Heart right ventricle (tissue), 16 donors: ENCODE data around the gene PCSK2. TPM values are rescaled to one million over a fixed set of nuclear protein-coding genes. Genes with fewer than 3 reads are reported as not detected.

Source experiments
- ATAC-seq, 8 donors: fragments of 200-7000 bp; cut with Tn5 transposase; one replicate each; pipeline ENCODE4 v1.9.1; 2020; ENCODE audit warnings: mild to moderate bottlenecking in 8 of 8, moderate library complexity in 8 of 8, moderate number of reproducible peaks in 1 of 8
- DNase-seq, 2 donors: peaks; one replicate each; pipeline ENCODE4 v3.0.0-alpha.2; 2020
- H3K27ac ChIP-seq, 10 donors: fragments of 200-600 bp; sonication (generic) in 2 of 10; one replicate each; pipeline versions ENCODE4 v1.5.0 to v1.8.0; 2020 to 2022; ENCODE audit warnings: mild to moderate bottlenecking in 3 of 10
- H3K27me3 ChIP-seq, 7 donors: fragments of 200-600 bp; one replicate each; pipeline ENCODE4 v1.8.0; 2021 to 2022; ENCODE audit warnings: mild to moderate bottlenecking in 2 of 7
- H3K36me3 ChIP-seq, 9 donors: fragments of 200-600 bp; sonication (generic) in 1 of 9; one replicate each; pipeline versions ENCODE4 v1.5.0 to v1.8.0; 2020 to 2022; ENCODE audit warnings: mild to moderate bottlenecking in 2 of 9
- H3K4me1 ChIP-seq, 9 donors: fragments of 200-600 bp; sonication (generic) in 1 of 9; one replicate each; pipeline versions ENCODE4 v1.5.0 to v1.8.0; 2020 to 2022; ENCODE audit warnings: mild to moderate bottlenecking in 4 of 9
- H3K4me3 ChIP-seq, 10 donors: fragments of 200-600 bp; sonication (generic) in 2 of 10; one replicate each; pipeline versions ENCODE4 v1.5.0 to v1.8.0; 2020 to 2022; ENCODE audit warnings: mild to moderate bottlenecking in 7 of 10, moderate library complexity in 2 of 10
- H3K9me3 ChIP-seq, 11 donors: fragments of 200-600 bp in 10 of 11; sonication (generic) in 2 of 11; one replicate each; pipeline versions ENCODE4 v1.5.0 to v1.8.0; 2013 to 2022; ENCODE audit warnings: mild to moderate bottlenecking in 2 of 11, control low read depth in 1 of 11, moderate library complexity in 1 of 11
- WGBS, 2 donors: extraction: QIAGEN DNeasy Blood & Tissue Kit; methylation state at CpG; one replicate each; pipeline ENCODE4 v1.1.7; 2013; ENCODE audit warnings: inconsistent platforms in 1 of 2; 5-methylcytosine and 5-hydroxymethylcytosine counted together
- intact Hi-C, 10 donors: fragments of 100-400 bp; cut with DNase I; formaldehyde crosslinking; loops; one replicate each; pipeline versions ENCODE4 v1.11.1 to v1.14.2; 2022
- polyA plus RNA-seq, 2 donors: library from polyadenylated mRNA; stranded (reverse); fragments of 200-250 nt; gene quantifications; one replicate each; pipeline ENCODE4 v1.2.3, GENCODE V29; 2013
- total RNA-seq, 10 donors: library from RNA; stranded (reverse); fragmentation: NEBNext Ultra II Directional in 3 of 10; extraction: Animal tissue kit (Norgen Biotek cat#: 25700) in 3 of 10; gene quantifications; one replicate each; pipeline versions ENCODE4 v1.2.1 to v1.2.4, GENCODE V29; 2021 to 2023
- TF ChIP-seq, protein P1 (sequence below), 9 donors: fragments of 200-600 bp; sonication (generic) in 2 of 9; IDR thresholded peaks; one replicate each; pipeline versions ENCODE4 v1.5.0 to v1.8.0; 2021 to 2022; ENCODE audit warnings: antibody characterized with exemption in 9 of 9, mild to moderate bottlenecking in 5 of 9, moderate library complexity in 1 of 9
- donor health status: Arrhythmogenic right ventricular cardiomyopathy.
- donor health status: ischemic (EF 13 %, LVEDD 7.1; RV severe dilation, severe dysfunction).
- donor health status: healthy with polysubstance abuse.
- donor health status: DM: no; HTN: yes; CAD: no.
- donor health status: DM: no; HTN: no; CAD: no.
- donor health status: ischemic (EF 25% LVEDD 6.9; RV normal size, moderate dysfunction).
- donor health status: ischemic (EF 25% LVEDD 5.7; RV mildly dilated, moderate dysfunction).
- donor health status: healthy.
- donor health status: DM: yes; HTN: yes; CAD: no.
- donor health status: Ischemic cardiomyopathy.
- donor health status: ischemic (EF 35%, LVEDD 5.7; RV mildly dilated, moderate dysfunction).
- donor health status: nonischemic (EF 11% LVEDD 7.7; RV severe dilation, severe dysfunction).
- donor health status: DM: yes; HTN: yes; CAD: no.
- donor health status: PGD.
- donor health status: ischemic (EF 29% LVEDD 5.4; RV normal size, mild dysfunction).
- donor health status: nonischemic (EF 23%, LVEDD 6.1; RV moderate dilation, normal function).

Gene PCSK2
- total and polyA plus RNA-seq, 12 donors = 0.09 to 1.4 (median 0.66) TPM; not detected in 1

DNA sequence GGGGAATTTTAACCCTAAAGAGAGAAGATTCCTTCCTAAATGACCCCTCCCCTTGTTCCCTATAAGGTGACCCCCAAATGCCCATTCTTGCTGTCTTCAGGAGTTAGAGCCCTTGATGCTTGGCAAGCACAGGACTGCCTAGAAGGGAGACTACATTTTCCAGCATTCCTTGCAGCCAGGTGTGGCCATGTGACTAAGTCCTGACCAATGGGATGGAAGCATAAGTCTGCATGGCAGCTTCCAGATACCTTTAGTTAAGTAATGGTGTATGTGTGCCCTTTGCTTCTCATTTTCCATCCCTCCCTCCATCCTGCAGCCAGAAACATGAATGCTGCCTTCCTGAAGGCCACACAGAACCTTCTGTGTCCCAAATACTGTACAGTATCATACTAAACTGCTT lies 298.8 kb downstream of the PCSK2 start:
- TF ChIP-seq, protein P1, sequence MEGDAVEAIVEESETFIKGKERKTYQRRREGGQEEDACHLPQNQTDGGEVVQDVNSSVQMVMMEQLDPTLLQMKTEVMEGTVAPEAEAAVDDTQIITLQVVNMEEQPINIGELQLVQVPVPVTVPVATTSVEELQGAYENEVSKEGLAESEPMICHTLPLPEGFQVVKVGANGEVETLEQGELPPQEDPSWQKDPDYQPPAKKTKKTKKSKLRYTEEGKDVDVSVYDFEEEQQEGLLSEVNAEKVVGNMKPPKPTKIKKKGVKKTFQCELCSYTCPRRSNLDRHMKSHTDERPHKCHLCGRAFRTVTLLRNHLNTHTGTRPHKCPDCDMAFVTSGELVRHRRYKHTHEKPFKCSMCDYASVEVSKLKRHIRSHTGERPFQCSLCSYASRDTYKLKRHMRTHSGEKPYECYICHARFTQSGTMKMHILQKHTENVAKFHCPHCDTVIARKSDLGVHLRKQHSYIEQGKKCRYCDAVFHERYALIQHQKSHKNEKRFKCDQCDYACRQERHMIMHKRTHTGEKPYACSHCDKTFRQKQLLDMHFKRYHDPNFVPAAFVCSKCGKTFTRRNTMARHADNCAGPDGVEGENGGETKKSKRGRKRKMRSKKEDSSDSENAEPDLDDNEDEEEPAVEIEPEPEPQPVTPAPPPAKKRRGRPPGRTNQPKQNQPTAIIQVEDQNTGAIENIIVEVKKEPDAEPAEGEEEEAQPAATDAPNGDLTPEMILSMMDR (IDR thresholded peaks at IDR 0.05) = no peak
- peaks cover 0 to 13% (median 9%) of the 10 kb centered on the region in 9 donors for H3K4me1 ChIP-seq
- DNase-seq (no peak), ATAC-seq (peak in 1 of 8 donors; percentile 50)
- H3K9me3 ChIP-seq = no peaks in the 10 kb centered on the region
- peaks cover 0 to 11% (median 0%) of the 10 kb centered on the region in 7 donors for H3K27me3 ChIP-seq
- no peak overlapping the region for H3K4me3 ChIP-seq
- intact Hi-C loops = loop anchor here in 1 of 10 donors (10.0 kb wide), 1 partner anchor 389 kb away; no protein-coding TSS in a partner anchor
- H3K27ac ChIP-seq = no peak overlapping the region
- no peaks in the 10 kb centered on the region for H3K36me3 ChIP-seq

DNA sequence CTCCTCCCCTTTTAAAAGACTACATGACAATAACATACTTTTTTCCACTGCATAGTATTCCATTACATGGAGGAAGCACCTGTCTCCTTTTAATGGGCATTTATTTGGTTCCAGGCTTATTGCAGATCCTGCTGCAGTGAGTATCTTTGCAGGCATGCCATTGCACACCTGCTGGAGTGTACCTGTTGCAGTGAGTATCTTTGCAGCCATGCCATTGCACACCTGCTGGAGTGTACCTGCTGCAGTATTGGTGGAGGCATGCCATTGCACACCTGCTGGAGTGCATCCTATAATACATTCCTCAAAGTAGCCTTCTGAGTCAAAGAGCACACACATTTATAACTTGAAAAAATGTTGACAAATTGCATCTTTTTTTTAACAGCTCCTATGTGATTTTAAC lies 302.7 kb downstream of the PCSK2 start:
- TF ChIP-seq, protein P1 (IDR thresholded peaks at IDR 0.05) = no peak
- H3K27me3 ChIP-seq = peaks cover 0 to 26% (median 0%) of the 10 kb centered on the region in 7 donors
- no peak overlapping the region for H3K4me3 ChIP-seq
- peaks cover 0 to 21% (median 5%) of the 10 kb centered on the region in 9 donors for H3K4me1 ChIP-seq
- intact Hi-C loops = loop anchor here in 1 of 10 donors (10.0 kb wide), 1 partner anchor 385 kb away; no protein-coding TSS in a partner anchor
- no peaks in the 10 kb centered on the region for H3K36me3 ChIP-seq
- ATAC-seq (no peak), DNase-seq (no peak)
- H3K27ac ChIP-seq = no peak overlapping the region
- H3K9me3 ChIP-seq = no peaks in the 10 kb centered on the region

DNA sequence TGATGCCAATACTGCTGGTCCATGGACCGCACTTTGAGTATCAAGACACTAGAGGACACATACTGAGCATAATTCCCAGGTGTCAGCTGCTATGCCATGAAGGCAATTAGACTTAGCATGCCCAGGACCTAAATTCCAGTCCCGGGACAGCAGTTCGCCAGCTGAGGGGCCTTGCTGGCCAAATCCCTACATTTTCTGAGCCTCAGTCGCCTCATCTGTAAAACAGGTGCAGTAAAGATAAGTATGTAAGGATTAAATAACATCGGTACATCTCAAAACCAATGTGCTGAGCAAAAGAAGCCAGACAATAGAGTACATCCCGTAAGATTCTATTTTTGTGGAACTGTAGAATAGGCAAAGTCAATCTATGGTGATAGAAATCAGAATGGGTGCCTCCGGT lies 303.3 kb downstream of the PCSK2 start:
- H3K27me3 ChIP-seq = peaks cover 0 to 26% (median 0%) of the 10 kb centered on the region in 7 donors
- no peaks in the 10 kb centered on the region for H3K36me3 ChIP-seq
- DNase-seq = no peak
- ATAC-seq = no peak
- intact Hi-C loops = loop anchor here in 3 of 10 donors (10.0 kb wide), 2 partner anchors 365 to 375 kb away; no protein-coding TSS in a partner anchor
- H3K9me3 ChIP-seq = no peaks in the 10 kb centered on the region
- peak overlapping the region in 1 of 10 donors; percentile 58 for H3K4me3 ChIP-seq
- H3K27ac ChIP-seq = no peak overlapping the region
- peaks cover 0 to 21% (median 5%) of the 10 kb centered on the region in 9 donors for H3K4me1 ChIP-seq
- TF ChIP-seq, protein P1 (IDR thresholded peaks at IDR 0.05) = no peak
- WGBS, 2 donors = 90 to 92% methylated on average over 7 of the region's 7 CpGs

DNA sequence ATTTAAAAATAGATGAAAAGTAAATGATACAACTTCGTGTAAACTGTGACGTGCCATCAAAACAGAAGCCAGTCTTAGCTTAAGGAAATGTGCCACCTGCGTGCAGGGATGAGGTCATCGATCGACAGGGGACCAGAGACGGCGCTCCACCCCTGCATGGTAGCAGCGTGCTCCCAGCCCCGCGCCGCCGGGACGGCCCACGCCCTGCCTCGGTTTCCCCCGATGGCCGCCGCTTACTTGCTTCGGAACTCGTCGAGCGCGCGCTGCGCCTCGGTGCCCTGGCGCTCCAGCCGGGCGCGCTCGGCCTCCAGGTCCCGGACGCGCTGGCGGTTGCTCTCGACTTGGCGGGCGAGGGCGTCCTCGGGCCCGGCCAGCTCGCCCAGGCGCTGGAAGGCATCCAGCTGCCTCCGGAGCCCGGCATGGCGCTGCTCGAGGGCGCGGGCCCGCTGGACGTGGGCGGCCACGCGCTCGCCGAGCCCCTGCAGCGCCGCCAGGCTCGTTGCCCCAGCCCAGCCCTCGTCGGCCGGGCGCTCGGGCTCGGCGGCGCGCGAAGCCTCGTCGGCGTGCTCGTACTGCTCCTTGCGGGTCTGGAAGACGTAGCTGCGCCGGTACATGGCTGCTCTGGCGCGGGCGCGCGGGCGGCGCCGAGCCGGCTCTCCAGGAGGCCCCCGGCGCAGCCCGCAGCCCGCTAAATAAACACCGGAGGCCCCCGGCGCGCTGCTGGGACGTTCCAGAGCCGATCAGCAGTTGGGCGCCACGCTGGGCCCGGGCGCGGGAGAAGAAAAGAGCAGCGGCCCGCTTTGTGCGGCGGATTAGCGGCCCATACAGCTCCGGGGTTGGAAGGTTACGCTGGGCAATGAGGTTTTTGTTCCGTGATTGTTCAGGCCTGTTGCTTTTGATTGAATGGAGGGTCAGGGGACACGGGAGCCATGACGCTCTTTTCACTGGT lies 304.1 kb downstream of the PCSK2 start, which contains the start of gene BFSP1:
Gene BFSP1, minus strand, starts transcription at position 664 of the 949 bp plus-strand sequence. Its CDS starts 50 bp downstream, at position 614.
- H3K27ac ChIP-seq = peak within 1 kb of the TSS in 9 of 10 donors; percentile 13 to 67 (median 60)
- TF ChIP-seq, protein P1 (IDR thresholded peaks at IDR 0.05) = no peak
- 1% methylated on average over 98 to 111 of the region's 111 CpGs for WGBS, 2 donors
- H3K4me1 ChIP-seq = peaks cover 0 to 21% (median 5%) of the 10 kb centered on the region in 9 donors
- intact Hi-C loops = loop anchor here in 3 of 10 donors (10.0 kb wide), 2 partner anchors 364 to 374 kb away; no protein-coding TSS in a partner anchor
- DNase-seq (peak; percentile 32 to 56), ATAC-seq (peak; percentile 50 to 91 (median 79))
- peak within 1 kb of the TSS; percentile 32 to 63 (median 57) for H3K4me3 ChIP-seq
- no peaks in the 10 kb centered on the region for H3K9me3 ChIP-seq
- H3K36me3 ChIP-seq = no peaks in the 10 kb centered on the region
- H3K27me3 ChIP-seq = peaks cover 0 to 26% (median 0%) of the 10 kb centered on the region in 7 donors
